Spleen (tissue), 7 donors: Measurements from ENCODE around the gene NKAIN2.

ENCODE experiments used
- CTCF ChIP-seq, 11 experiments: fragments of 200-600 bp in 7 of 11; fragments of 450-650 bp in 4 of 11; sonication (generic) in 4 of 11; IDR thresholded peaks in 8 of 11; conservative IDR thresholded peaks in 3 of 11; 1 replicate in 7 of 11; 2 replicates in 4 of 11; pipeline versions ENCODE4 v1.4.0 to v1.8.0; 2016 to 2021; ENCODE audit warnings: antibody characterized with exemption in 11 of 11, inconsistent platforms in 4 of 11, mild to moderate bottlenecking in 1 of 11
- POLR2A ChIP-seq, 3 donors: fragments of 450-650 bp; IDR thresholded peaks; one replicate each; pipeline ENCODE4 v1.5.1; 2017; ENCODE audit warnings: antibody characterized with exemption in 3 of 3, mild to moderate bottlenecking in 1 of 3
- POLR2AphosphoS5 ChIP-seq, 3 donors: sonication (generic); formaldehyde crosslinking; IDR thresholded peaks; one replicate each; pipeline ENCODE4 v1.5.1; 2017; ENCODE audit warnings: antibody characterized with exemption in 3 of 3
- donor health status: DM: no; HTN: no; CAD: no; lungs with moderate emphysema.
- donor health status: DM: no; HTN: no; CAD: no.
- donor health status: DM: no; HTN: no; CAD: no.

DNA sequence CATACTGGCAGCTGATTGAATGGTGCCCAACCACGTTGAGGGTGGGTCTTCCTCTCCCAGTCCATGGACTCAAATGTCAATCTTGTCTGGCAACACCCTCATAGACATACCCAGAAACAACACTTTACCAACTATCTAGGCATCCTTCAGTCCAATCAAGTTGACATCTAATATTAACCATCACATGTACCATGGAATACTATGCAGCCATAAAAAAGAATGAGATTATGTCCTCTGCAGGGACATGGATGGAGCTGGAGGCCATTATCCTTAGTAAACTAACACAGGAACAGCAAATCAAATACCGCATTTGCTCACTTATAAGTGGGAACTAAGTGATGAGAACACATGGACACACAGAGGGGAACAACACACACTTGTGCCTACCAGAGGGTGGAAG lies 951.7 kb downstream of the NKAIN2 start:
- TF ChIP-seq CTCF (IDR thresholded peaks at IDR 0.05 in 8 of 11, conservative IDR thresholded peaks at IDR 0.05 in 3 of 11), result no peak
- TF ChIP-seq POLR2A (IDR thresholded peaks at IDR 0.05), result no peak
- no peak for TF ChIP-seq POLR2AphosphoS5 (IDR thresholded peaks at IDR 0.05)
